ENCODE measurements around the gene ATF4. TPM values are rescaled to one million over a fixed set of nuclear protein-coding genes. Genes with fewer than 3 reads are reported as not detected.

ATF4 gene
- total and polyA plus RNA-seq, 2 of the 8 experiments (the other 6 are each of a cell fraction or from before 2014, with no cell fraction given), result 553 to 704 TPM

DNA sequence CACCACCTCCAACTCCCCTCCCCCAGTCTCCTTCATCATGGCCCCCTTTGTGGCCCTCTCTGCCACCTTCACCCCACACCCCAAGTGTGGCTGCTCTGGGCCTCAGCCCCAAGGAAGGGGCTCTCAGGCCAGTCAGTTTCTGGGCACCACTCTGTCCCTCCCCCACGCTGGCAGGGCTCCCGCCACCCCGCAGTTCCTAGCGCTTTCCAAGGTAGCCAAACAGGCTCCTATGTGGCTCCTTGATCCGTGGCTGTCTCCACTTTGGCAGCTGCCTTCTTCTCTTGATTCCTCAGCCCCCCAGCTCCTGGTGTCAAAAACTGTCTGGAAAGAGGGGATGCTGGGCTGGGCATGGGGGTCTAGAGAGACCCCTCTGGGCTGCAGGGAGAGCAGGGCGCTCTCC is 39.8 kb downstream of the ATF4 start:
- Histone ChIP-seq H3K4me2 (ENCODE audit: insufficient read depth in 1 of 2, low read depth in 2 of 2, low read length in 2 of 2) (no peak overlapping the region), H2BK120ac (replicated peaks; ENCODE audit: low read depth, low read length) (no peak overlapping the region), H3K4me1 (replicated peaks in 1 of 4; ENCODE audit: control insufficient read depth in 3 of 4, insufficient read depth in 4 of 4, low read length in 3 of 4) (peaks cover 4 to 21% (median 6%) of the 10 kb centered on the region in 4 experiments; a peak in 6 of 7 replicates), H3K14ac (ENCODE audit: insufficient read length) (no peak overlapping the region), H3K4me3 (ENCODE audit: extremely low read depth in 1 of 4, insufficient read depth in 2 of 4, low read depth in 3 of 4, low read length in 4 of 4) (no peak overlapping the region), H4K20me1 (replicated peaks in 1 of 2; ENCODE audit: control insufficient read depth in 1 of 2, insufficient read depth in 2 of 2, low read length in 2 of 2) (peaks cover 0 to 17% of the 10 kb centered on the region in 2 experiments), H3K9ac (replicated peaks in 1 of 4; ENCODE audit: extremely low read depth in 1 of 4, low read depth in 3 of 4, low read length in 3 of 4) (no peak overlapping the region), H2AFZ (ENCODE audit: low read length) (no peak overlapping the region), H3K79me2 (ENCODE audit: control insufficient read depth in 1 of 2, insufficient read depth in 2 of 2, low read length in 2 of 2) (peaks cover 0 to 4% of the 10 kb centered on the region in 2 experiments; a peak in 2 of 4 replicates), H2BK20ac (ENCODE audit: low read length) (no peak overlapping the region), H2BK15ac (ENCODE audit: low read length) (no peak overlapping the region), H3K27me3 (replicated peaks in 1 of 4; ENCODE audit: control insufficient read depth in 3 of 4, extremely low read depth in 1 of 4, insufficient read depth in 3 of 4, low read length in 3 of 4) (peaks cover 30 to 53% (median 48%) of the 10 kb centered on the region in 4 experiments), H4K5ac (ENCODE audit: insufficient read length, low read depth, low read length) (no peak overlapping the region), H2AK5ac (ENCODE audit: low read depth, low read length) (no peak overlapping the region), H3K23me2 (ENCODE audit: low read depth, low read length) (peaks cover 10% of the 10 kb centered on the region; the same call in 1 of the 2 replicates), H3K27ac (ENCODE audit: low read depth, low read length) (no peak overlapping the region), H2BK5ac (ENCODE audit: low read depth, low read length) (peak overlapping the region; percentile 6; the same call in 1 of the 2 replicates), H3K18ac (ENCODE audit: extremely low read depth, low read length) (no peak overlapping the region), H3K56ac (replicated peaks; ENCODE audit: insufficient read length, low read depth, low read length) (no peak overlapping the region), H3K36me3 (ENCODE audit: control insufficient read depth in 2 of 4, insufficient read depth in 4 of 4, low read length in 3 of 4) (peaks cover 0 to 3% (median 0%) of the 10 kb centered on the region in 4 experiments; a peak in 2 of 8 replicates), H2BK12ac (ENCODE audit: low read depth, low read length) (peak overlapping the region; percentile 75; the same call in 1 of the 2 replicates), H3K23ac (ENCODE audit: insufficient read length) (no peak overlapping the region), H3K79me1 (ENCODE audit: low read depth, low read length) (peaks cover 9% of the 10 kb centered on the region; the same call in 1 of the 2 replicates), H3K4ac (replicated peaks; ENCODE audit: insufficient read length, low read depth, low read length) (no peak overlapping the region), H4K8ac (ENCODE audit: extremely low read depth, insufficient read depth, low read length) (no peak overlapping the region), H4K91ac (replicated peaks; ENCODE audit: insufficient read length, low read length) (no peak overlapping the region), H3K9me3 (ENCODE audit: insufficient read depth in 2 of 2, low read depth in 1 of 2, low read length in 1 of 2) (0 out of 4 replicates have a peak, but pooled peaks cover 0 to 5% of the 10 kb centered on the region in 2 experiments)
- 83% methylated on average over 5 of the region's 6 CpGs; no CpG with 5 or more reads in 1 of the 2 experiments for WGBS, 2 experiments (ENCODE audit: extremely low coverage in 1 of 2, insufficient coverage in 1 of 2, insufficient read length in 1 of 2, insufficient replicate concordance in 2 of 2, low coverage in 1 of 2, low lambda C conversion rate in 2 of 2, missing lambda C conversion rate in 1 of 2)
- DNase-seq (ENCODE audit: low read depth in 1 of 2, low spot score in 2 of 2), result no peak
- no peak for FAIRE-seq
- ChIA-PET POLR2A (ENCODE audit: partially characterized antibody) (interaction anchor here (1.0 to 1.3 kb wide), 4 partner anchors 17 to 76 kb away, joined by 3 to 4 read pairs (median 4); no protein-coding TSS in a partner anchor), CTCF (ENCODE audit: partially characterized antibody) (interaction anchor here (0.7 to 5.3 kb wide), 29 partner anchors 9 to 464 kb away, joined by 3 to 47 read pairs (median 4); partner anchors contain the start of gene CACNA1I)
- TF ChIP-seq YY1 (IDR thresholded peaks at IDR 0.05; ENCODE audit: low read depth, low read length) (no peak), JUN (IDR thresholded peaks at IDR 0.05; ENCODE audit: low read depth, low read length) (no peak), SAP30 (IDR thresholded peaks at IDR 0.05; ENCODE audit: insufficient read depth, insufficient replicate concordance, low read length) (no peak), PHF8 (conservative IDR thresholded peaks at IDR 0.05; ENCODE audit: low read depth, low read length) (no peak), SP2 (IDR thresholded peaks at IDR 0.05; ENCODE audit: low read length) (no peak), SIX5 (IDR thresholded peaks at IDR 0.05; ENCODE audit: low read depth, low read length) (no peak), RAD21 (IDR thresholded peaks at IDR 0.05 in 1 of 2, conservative IDR thresholded peaks at IDR 0.05 in 1 of 2; ENCODE audit: low read depth in 2 of 2, low read length in 2 of 2) (no peak), CHD2 (IDR thresholded peaks at IDR 0.05; ENCODE audit: low read length) (no peak; the same call in 1 of the 2 replicates), KDM5A (IDR thresholded peaks at IDR 0.05; ENCODE audit: low read length) (no peak), RNF2 (IDR thresholded peaks at IDR 0.05; ENCODE audit: borderline replicate concordance, low read depth, low read length, missing control alignments, poor library complexity, severe bottlenecking) (no peak), POU5F1 (IDR thresholded peaks at IDR 0.05; ENCODE audit: low read depth, low read length) (no peak), MAFK (IDR thresholded peaks at IDR 0.05; ENCODE audit: low read depth, low read length) (no peak), CEBPB (IDR thresholded peaks at IDR 0.05; ENCODE audit: low read depth, low read length) (no peak)

Measured in H1 (cell line).